Measurements from ENCODE around the gene AP2S1. TPM values are rescaled to one million over a fixed set of nuclear protein-coding genes. Genes with fewer than 3 reads are reported as not detected.
A peak's percentile ranks its signal among the peaks of the same experiment; 100 is the strongest.

Gene AP2S1
- total RNA-seq, 1 donor from 2014 or later: 120 TPM

- TF ChIP-seq CTCF (IDR thresholded peaks at IDR 0.05): no peak
- H3K4me1 ChIP-seq: peaks cover 83% of the 10 kb centered on the region
Measured at GRCh38 chr19:46863818-46864629, 13.4 kb upstream of the AP2S1 start.

GRCh38 chr19:46862974-46863632 lies 12.5 kb upstream of the AP2S1 start:
- H3K27ac ChIP-seq: peak overlapping the region; percentile 96
- intact Hi-C loops (cut with DNase I): loop anchor here (10.0 kb wide), 1 partner anchor 52 kb away; no protein-coding TSS in a partner anchor

More at GRCh38 chr19:46863818-46864629, 13.4 kb upstream of the AP2S1 start:
- no peaks in the 10 kb centered on the region for H3K27me3 ChIP-seq (ENCODE audit: low read depth)
- H3K36me3 ChIP-seq: no peaks in the 10 kb centered on the region
- H3K27ac ChIP-seq: peak overlapping the region; percentile 96
- DNase-seq (peak; percentile 70), ATAC-seq (peak; percentile 44 to 51)
- intact Hi-C loops (cut with DNase I): loop anchor here (10.0 kb wide), 1 partner anchor 51 kb away; no protein-coding TSS in a partner anchor
- H3K4me3 ChIP-seq: peak overlapping the region; percentile 87
- no peaks in the 10 kb centered on the region for H3K9me3 ChIP-seq

GRCh38 chr19:46862503-46862834 lies 11.8 kb upstream of the AP2S1 start:
- H3K27me3 ChIP-seq (ENCODE audit: low read depth): no peaks in the 10 kb centered on the region
- no peak for TF ChIP-seq CTCF (IDR thresholded peaks at IDR 0.05)
- peak overlapping the region; percentile 96 for H3K27ac ChIP-seq
- no peak for ATAC-seq
- intact Hi-C loops (cut with DNase I): loop anchor here (10.0 kb wide), 1 partner anchor 52 kb away; no protein-coding TSS in a partner anchor
- peaks cover 69% of the 10 kb centered on the region for H3K4me1 ChIP-seq
- no peaks in the 10 kb centered on the region for H3K36me3 ChIP-seq
- no peaks in the 10 kb centered on the region for H3K9me3 ChIP-seq
- no peak for DNase-seq
- H3K4me3 ChIP-seq: peak overlapping the region; percentile 87

More at GRCh38 chr19:46862974-46863632, 12.5 kb upstream of the AP2S1 start:
- DNase-seq (no peak), ATAC-seq (no peak)
- Histone ChIP-seq H3K9me3 (no peaks in the 10 kb centered on the region), H3K27me3 (ENCODE audit: low read depth) (no peaks in the 10 kb centered on the region), H3K4me1 (peaks cover 76% of the 10 kb centered on the region), H3K4me3 (peak overlapping the region; percentile 87), H3K36me3 (no peaks in the 10 kb centered on the region)
- TF ChIP-seq CTCF (IDR thresholded peaks at IDR 0.05): no peak

GRCh38 chr19:46861691-46862502 lies 11.3 kb upstream of the AP2S1 start:
- DNase-seq: no peak
- H3K27ac ChIP-seq: peak overlapping the region; percentile 96
- TF ChIP-seq CTCF (IDR thresholded peaks at IDR 0.05): no peak

More at GRCh38 chr19:46861691-46862502, 11.3 kb upstream of the AP2S1 start:
- H3K27me3 ChIP-seq (ENCODE audit: low read depth): no peaks in the 10 kb centered on the region
- intact Hi-C loops (cut with DNase I): loop anchor here (10.0 kb wide), 1 partner anchor 53 kb away; no protein-coding TSS in a partner anchor
- no peaks in the 10 kb centered on the region for H3K9me3 ChIP-seq
- H3K36me3 ChIP-seq: no peaks in the 10 kb centered on the region
- peak overlapping the region; percentile 87 for H3K4me3 ChIP-seq
- H3K4me1 ChIP-seq: peaks cover 67% of the 10 kb centered on the region
- ATAC-seq: no peak
